ENCODE results near the gene NQO1.

- TF ChIP-seq CTCF (IDR thresholded peaks at IDR 0.05) (peak; percentile 92), EZH2 (IDR thresholded peaks at IDR 0.05; ENCODE audit: borderline replicate concordance, insufficient read depth, low read depth, low read length, poor library complexity, severe bottlenecking) (no peak)
These were observed 28.3 kb upstream of the NQO1 start, which contains the start of gene NOB1 for GRCh38 chr16:69754469-69755310.
